Measurements from ENCODE around the gene LAMB1.

The LAMB1 gene

DNA sequence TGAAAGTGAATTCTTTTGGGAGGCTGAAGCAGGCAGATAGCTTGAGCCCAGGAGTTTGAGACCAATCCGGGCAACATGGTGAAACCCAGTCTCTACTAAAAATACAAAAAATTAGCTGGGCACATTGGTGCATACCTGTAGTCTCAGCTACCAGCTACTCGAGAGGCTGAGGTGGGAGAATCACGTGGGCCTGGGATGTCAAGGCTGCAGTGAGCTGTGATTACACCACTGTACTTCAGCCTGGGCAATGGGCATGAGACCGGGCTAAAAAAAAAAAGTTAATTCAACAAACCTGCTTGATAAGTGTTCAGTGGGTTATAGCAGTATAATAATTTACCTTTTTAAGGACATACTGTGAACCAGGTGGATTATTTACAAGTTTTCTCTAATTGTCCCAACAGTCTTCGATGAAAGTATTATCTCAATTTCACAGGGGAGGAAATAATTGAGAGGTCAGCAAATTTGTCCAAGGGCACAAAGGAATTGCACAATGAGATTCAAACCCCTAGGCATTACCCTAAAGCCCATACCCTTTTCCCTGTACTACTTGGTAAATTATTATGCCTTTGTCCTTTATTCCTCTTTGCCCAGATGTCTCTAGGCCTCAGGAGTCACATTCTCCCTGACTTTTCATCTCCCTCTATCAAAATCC is 125.1 kb downstream of the LAMB1 start:
- no peak for DNase-seq (ENCODE audit: low spot score)

DNA sequence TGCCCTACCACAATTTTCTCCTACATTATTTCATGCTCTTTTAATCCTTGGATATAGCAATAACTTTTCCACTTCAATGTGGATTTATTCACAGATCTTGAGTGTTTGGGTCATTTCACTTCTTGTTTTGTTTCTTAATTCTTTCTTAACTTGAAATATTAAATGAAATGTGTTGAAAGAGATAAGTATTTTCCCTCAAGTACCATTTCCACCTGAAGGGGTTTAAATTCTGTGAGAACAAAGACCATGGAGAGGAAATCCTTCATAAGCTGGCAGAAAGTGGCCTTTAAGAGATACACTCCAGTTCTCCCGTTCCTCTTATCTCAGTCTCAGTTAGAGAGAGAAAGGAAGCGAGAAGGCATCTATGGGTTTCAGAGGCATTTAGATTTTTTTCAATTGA is 126.0 kb downstream of the LAMB1 start:
- no peak for DNase-seq (ENCODE audit: low spot score)

DNA sequence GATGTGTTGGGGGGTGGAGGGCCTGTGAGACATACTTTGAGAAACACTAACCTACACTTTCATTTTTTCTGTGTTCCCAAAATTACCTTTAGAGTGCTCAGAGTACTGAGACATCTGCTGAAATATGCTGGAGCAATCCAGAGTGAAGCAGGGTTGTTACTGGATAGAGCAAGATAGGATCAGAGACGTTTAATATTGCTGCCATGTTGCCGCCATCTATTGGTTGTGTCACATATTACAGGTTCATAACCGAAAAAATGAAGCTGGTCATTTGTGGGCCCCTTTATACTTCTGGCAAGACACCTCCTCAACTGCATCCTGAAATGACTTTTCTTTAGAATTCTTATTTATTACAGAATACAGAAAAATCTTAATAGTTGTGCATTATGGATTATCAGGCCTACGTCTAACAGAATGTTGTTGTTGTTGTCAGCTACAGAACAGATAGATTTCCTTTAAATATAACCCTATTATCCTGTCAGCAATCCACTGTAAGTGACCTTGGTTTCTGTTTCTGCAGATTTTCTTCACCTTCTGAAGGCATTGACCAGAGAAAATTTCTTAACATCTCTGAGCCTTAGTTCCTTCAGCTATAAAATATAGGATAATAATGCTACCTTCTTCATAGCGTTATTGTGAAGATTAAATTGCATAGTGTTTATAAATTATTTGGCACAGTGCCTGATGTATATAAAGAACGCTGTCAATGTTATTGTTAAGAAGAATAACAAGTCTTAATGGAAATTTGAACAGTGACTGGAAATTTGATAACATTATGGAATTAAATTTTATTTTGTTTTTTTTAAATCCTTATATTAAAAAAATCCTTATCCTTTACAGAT is 128.1 kb downstream of the LAMB1 start:
- peak; percentile 82 for DNase-seq (ENCODE audit: low spot score)

DNA sequence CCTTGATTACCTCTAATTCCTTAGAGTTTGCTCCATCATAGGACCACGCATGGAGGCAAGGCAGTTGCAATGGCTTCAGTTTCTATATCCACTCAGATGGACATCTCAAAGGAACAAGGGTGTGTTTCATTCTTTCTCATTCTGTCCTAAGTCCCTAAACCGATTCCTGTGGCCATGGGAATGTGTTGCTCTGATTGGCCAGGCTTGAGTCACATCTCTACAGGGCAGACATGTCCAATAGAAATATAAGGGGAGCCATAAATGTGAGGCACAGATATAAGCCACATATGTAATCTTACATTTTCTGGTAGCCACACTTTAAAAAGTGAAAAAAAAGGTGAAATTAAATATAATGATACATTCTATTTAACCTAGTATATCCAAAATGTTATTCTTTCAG is 128.8 kb downstream of the LAMB1 start:
- no peak for DNase-seq (ENCODE audit: low spot score)
